Measurements from ENCODE around the gene XRCC6. TPM values are rescaled to one million over a fixed set of nuclear protein-coding genes. Genes with fewer than 3 reads are reported as not detected.

The XRCC6 gene
- total and polyA plus RNA-seq, 2 of the 4 experiments (the other 2 are of a cell fraction), result 202 to 401 TPM

DNA sequence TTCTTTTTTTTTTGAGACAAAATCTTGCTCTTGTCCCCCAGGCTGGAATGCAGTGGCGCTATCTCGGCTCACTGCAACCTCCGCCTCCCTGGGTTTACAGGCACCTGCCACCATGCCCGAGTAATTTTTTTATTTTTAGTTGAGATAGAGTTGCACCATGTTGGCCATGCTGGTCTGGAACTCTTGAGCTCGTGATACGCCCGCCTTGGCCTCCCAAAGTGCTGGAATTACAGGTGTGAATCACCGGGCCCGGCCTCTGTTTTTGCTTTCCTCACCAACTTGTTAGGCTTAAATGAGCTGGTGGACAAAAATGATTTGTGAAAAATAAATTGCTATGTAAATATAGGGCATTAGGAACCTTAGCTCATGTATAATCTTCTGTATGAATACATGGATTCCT is 81.7 kb downstream of the XRCC6 start:
- H3K4me2 ChIP-seq (ENCODE audit: low read depth, low read length), result no peak overlapping the region
- H3K14ac ChIP-seq (replicated peaks; ENCODE audit: low read depth, low read length), result no peak overlapping the region
- intact Hi-C loops (cut with micrococcal nuclease) (no loop called here), in situ Hi-C loops (cut with MboI; ENCODE audit: low sequenced_read_pairs) (no loop called here), dilution Hi-C loops (cut with HindIII; ENCODE audit: low sequenced_read_pairs, unreplicated experiment) (no loop called here)
- no peak overlapping the region for H2BK120ac ChIP-seq (ENCODE audit: low read depth, low read length)
- H3K18ac ChIP-seq (ENCODE audit: low read depth, low read length), result no peak overlapping the region
- DNase-seq, result no peak
- H3K4me3 ChIP-seq (ENCODE audit: insufficient read depth, low read depth, low read length), result no peak overlapping the region
- no peak overlapping the region for H4K8ac ChIP-seq (ENCODE audit: low read depth in 2 of 2, low read length in 2 of 2)
- ChIA-PET CTCF (interaction anchor here (1.2 kb wide), 1 partner anchor 13 kb away, joined by 3 read pairs; no protein-coding TSS in a partner anchor), POLR2A (ENCODE audit: unreplicated experiment) (no interaction called here)
- no peaks in the 10 kb centered on the region for H3K36me3 ChIP-seq (ENCODE audit: control insufficient read depth, insufficient read depth, low read length)
- no peak overlapping the region for H2AFZ ChIP-seq (replicated peaks; ENCODE audit: low read length, poor library complexity)
- H4K91ac ChIP-seq (ENCODE audit: insufficient read depth, low read depth, low read length), result no peak overlapping the region
- H3K79me1 ChIP-seq (ENCODE audit: low read depth in 1 of 2, low read length in 2 of 2), result no peaks in the 10 kb centered on the region
- H3K9me3 ChIP-seq (ENCODE audit: control insufficient read depth, insufficient read depth, low read length), result no peaks in the 10 kb centered on the region
- H2AK5ac ChIP-seq (ENCODE audit: low read depth, low read length), result no peak overlapping the region
- H2BK20ac ChIP-seq (ENCODE audit: low read depth, low read length), result no peak overlapping the region
- no peak overlapping the region for H3K23ac ChIP-seq (ENCODE audit: low read depth, low read length)
- H3K4ac ChIP-seq (ENCODE audit: low read depth, low read length), result no peak overlapping the region
- no peaks in the 10 kb centered on the region for H3K4me1 ChIP-seq (ENCODE audit: control insufficient read depth, insufficient read depth, low read length)
- BruUV-seq (replicated peaks), result no TSS peak
- WGBS, 2 experiments (ENCODE audit: extremely low coverage in 2 of 2, insufficient read length in 1 of 2), result 90% methylated on average over 4 of the region's 9 CpGs; no CpG with 5 or more reads in 1 of the 2 experiments
- H3K9ac ChIP-seq (ENCODE audit: low read depth, low read length), result no peak overlapping the region
- H3K27me3 ChIP-seq (ENCODE audit: control insufficient read depth, insufficient read depth, low read length), result peaks cover 6% of the 10 kb centered on the region
- no peak overlapping the region for H4K5ac ChIP-seq (ENCODE audit: low read depth, low read length)
- H2AK9ac ChIP-seq (replicated peaks; ENCODE audit: low read depth, low read length, poor library complexity), result no peak overlapping the region
- no peak overlapping the region for H3K27ac ChIP-seq (ENCODE audit: insufficient read depth, low read length)
- ATAC-seq (ENCODE audit: low read depth), result no peak
- H4K20me1 ChIP-seq (ENCODE audit: insufficient read depth, low read length), result no peaks in the 10 kb centered on the region
- no peak overlapping the region for H2BK5ac ChIP-seq (ENCODE audit: low read depth, low read length, poor library complexity, severe bottlenecking)
- no peak for TF ChIP-seq BHLHE40 (IDR thresholded peaks at IDR 0.05; ENCODE audit: low read depth, low read length)
- TF ChIP-seq CHD1 (IDR thresholded peaks at IDR 0.05; ENCODE audit: low read depth, low read length), result no peak
- TF ChIP-seq NFE2L2 (IDR thresholded peaks at IDR 0.05; ENCODE audit: low read depth, low read length), result no peak
- no peak for TF ChIP-seq POLR2A (IDR thresholded peaks at IDR 0.05; ENCODE audit: low read depth, low read length)
- TF ChIP-seq CTCF (conservative IDR thresholded peaks at IDR 0.05; ENCODE audit: low read depth, low read length), result no peak
- TF ChIP-seq CEBPB (IDR thresholded peaks at IDR 0.05; ENCODE audit: low read depth, low read length), result no peak
- TF ChIP-seq MXI1 (IDR thresholded peaks at IDR 0.05; ENCODE audit: borderline replicate concordance, low read depth, low read length), result no peak
- TF ChIP-seq ELK1 (IDR thresholded peaks at IDR 0.05; ENCODE audit: borderline replicate concordance, low read depth, low read length), result no peak
- TF ChIP-seq MAZ (IDR thresholded peaks at IDR 0.05; ENCODE audit: borderline replicate concordance, low read depth, low read length), result no peak
- TF ChIP-seq RFX5 (IDR thresholded peaks at IDR 0.05; ENCODE audit: low read depth, low read length), result no peak
- TF ChIP-seq, protein P1, sequence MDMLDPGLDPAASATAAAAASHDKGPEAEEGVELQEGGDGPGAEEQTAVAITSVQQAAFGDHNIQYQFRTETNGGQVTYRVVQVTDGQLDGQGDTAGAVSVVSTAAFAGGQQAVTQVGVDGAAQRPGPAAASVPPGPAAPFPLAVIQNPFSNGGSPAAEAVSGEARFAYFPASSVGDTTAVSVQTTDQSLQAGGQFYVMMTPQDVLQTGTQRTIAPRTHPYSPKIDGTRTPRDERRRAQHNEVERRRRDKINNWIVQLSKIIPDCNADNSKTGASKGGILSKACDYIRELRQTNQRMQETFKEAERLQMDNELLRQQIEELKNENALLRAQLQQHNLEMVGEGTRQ (IDR thresholded peaks at IDR 0.05; ENCODE audit: low read depth, low read length), result no peak
- TF ChIP-seq MAFK (IDR thresholded peaks at IDR 0.05; ENCODE audit: low read depth, low read length), result no peak
- TF ChIP-seq RAD21 (IDR thresholded peaks at IDR 0.05; ENCODE audit: low read length), result no peak
- no peak for TF ChIP-seq SMC3 (IDR thresholded peaks at IDR 0.05; ENCODE audit: low read depth, low read length)
- no peak for TF ChIP-seq FOS (IDR thresholded peaks at IDR 0.05; ENCODE audit: low read depth, low read length)
- H2BK15ac ChIP-seq (ENCODE audit: low read depth, low read length), result no peak overlapping the region
- no peak overlapping the region for H3K56ac ChIP-seq (ENCODE audit: extremely low read depth, insufficient read depth, low read length)
- no peaks in the 10 kb centered on the region for H3K9me1 ChIP-seq (ENCODE audit: insufficient read depth, low read length)
